IMR-90 (cell line): ENCODE data around the gene COL4A1. TPM values are rescaled to one million over a fixed set of nuclear protein-coding genes. Genes with fewer than 3 reads are reported as not detected.

Source experiments
- ATAC-seq: fragments of 200-7000 bp; cut with Tn5 transposase; 2 replicates; pipeline ENCODE4 v1.9.1; 2020; ENCODE audit warnings: low read depth, mild to moderate bottlenecking, moderate library complexity
- BruUV-seq: library from RNA; stranded (reverse); fragments of 400-500 nt; replicated peaks from 2 replicates; lab custom pipeline; 2021; lab: Mats Ljungman, UMichigan
- CTCF ChIA-PET: fragments of 300-600 bp; formaldehyde crosslinking; extraction: SDS; loops from one replicate; lab custom pipeline; 2021; ENCODE audit warnings: antibody characterized with exemption; lab: Yijun Ruan, JAX
- POLR2A ChIA-PET: fragments of 300-600 bp; sonication (Branson Sonifier 250); formaldehyde crosslinking; loops from one replicate; lab custom pipeline; 2022; ENCODE audit warnings: antibody characterized with exemption; ENCODE audit not compliant: unreplicated experiment; lab: Charles Lee
- DNase-seq: peaks from one replicate; pipeline ENCODE4 v3.0.0; 2013
- H2AFZ ChIP-seq: replicated peaks from 2 replicates; pipeline ENCODE3; 2013; ENCODE audit warnings: low read length, mild to moderate bottlenecking; ENCODE audit not compliant: poor library complexity
- H2AK5ac ChIP-seq: 2 replicates; pipeline ENCODE4 v1.6.1; 2013; ENCODE audit warnings: low read depth, low read length, inconsistent platforms
- H2AK9ac ChIP-seq: replicated peaks from 2 replicates; pipeline ENCODE3; 2013; ENCODE audit warnings: mild to moderate bottlenecking, low read depth, low read length, moderate library complexity; ENCODE audit not compliant: poor library complexity
- H2BK120ac ChIP-seq: 2 replicates; pipeline ENCODE4 v1.6.1; 2013; ENCODE audit warnings: low read depth, low read length, inconsistent platforms
- H2BK15ac ChIP-seq: 3 replicates; pipeline ENCODE4 v1.6.1; 2013; ENCODE audit warnings: low read depth, low read length, inconsistent platforms
- H2BK20ac ChIP-seq: 2 replicates; pipeline ENCODE4 v1.6.1; 2013; ENCODE audit warnings: low read depth, mild to moderate bottlenecking, inconsistent platforms, low read length, moderate library complexity
- H2BK5ac ChIP-seq: 2 replicates; pipeline ENCODE4 v1.6.1; 2013; ENCODE audit warnings: mild to moderate bottlenecking, low read depth, low read length, inconsistent platforms; ENCODE audit not compliant: poor library complexity, severe bottlenecking
- H3K14ac ChIP-seq: replicated peaks from 2 replicates; pipeline ENCODE4 v1.6.1; 2013; ENCODE audit warnings: low read depth, low read length, inconsistent platforms
- H3K18ac ChIP-seq: 2 replicates; pipeline ENCODE4 v1.6.1; 2013; ENCODE audit warnings: low read depth, low read length, control low read depth
- H3K23ac ChIP-seq: 2 replicates; pipeline ENCODE4 v1.6.1; 2013; ENCODE audit warnings: low read depth, low read length, inconsistent platforms
- H3K27ac ChIP-seq: 2 replicates; pipeline ENCODE4 v1.5.1; 2013; ENCODE audit warnings: mild to moderate bottlenecking, control low read depth, low read length; ENCODE audit not compliant: insufficient read depth
- H3K27me3 ChIP-seq: 2 replicates; pipeline ENCODE4 v1.6.1; 2013; ENCODE audit warnings: low read length; ENCODE audit not compliant: control insufficient read depth, insufficient read depth
- H3K36me3 ChIP-seq: 2 replicates; pipeline ENCODE4 v1.6.1; 2013; ENCODE audit warnings: low read length, mixed read lengths; ENCODE audit not compliant: control insufficient read depth, insufficient read depth
- H3K4ac ChIP-seq: 2 replicates; pipeline ENCODE4 v1.6.1; 2013; ENCODE audit warnings: low read depth, low read length, inconsistent platforms
- H3K4me1 ChIP-seq: 2 replicates; pipeline ENCODE4 v1.6.1; 2013; ENCODE audit warnings: low read length, mixed read lengths; ENCODE audit not compliant: control insufficient read depth, insufficient read depth
- H3K4me2 ChIP-seq: 2 replicates; pipeline ENCODE4 v1.6.1; 2013; ENCODE audit warnings: low read depth, mild to moderate bottlenecking, control low read depth, low read length, moderate library complexity
- H3K4me3 ChIP-seq: 2 replicates; pipeline ENCODE4 v1.5.1; 2013; ENCODE audit warnings: low read depth, mild to moderate bottlenecking, control low read depth, low read length, moderate library complexity; ENCODE audit not compliant: insufficient read depth
- H3K56ac ChIP-seq: 2 replicates; pipeline ENCODE4 v1.6.1; 2013; ENCODE audit warnings: low read length, inconsistent platforms; ENCODE audit not compliant: insufficient read depth; ENCODE audit errors: extremely low read depth
- H3K79me1 ChIP-seq, 2 experiments: 2 replicates each; pipeline ENCODE4 v1.6.1; 2013; ENCODE audit warnings: low read length in 2 of 2, inconsistent platforms in 1 of 2, low read depth in 1 of 2
- H3K9ac ChIP-seq: 2 replicates; pipeline ENCODE4 v1.6.1; 2013; ENCODE audit warnings: low read depth, low read length, control low read depth
- H3K9me1 ChIP-seq: 2 replicates; pipeline ENCODE4 v1.6.1; 2013; ENCODE audit warnings: low read length, inconsistent platforms; ENCODE audit not compliant: insufficient read depth
- H3K9me3 ChIP-seq: 2 replicates; pipeline ENCODE4 v1.6.1; 2013; ENCODE audit warnings: low read length; ENCODE audit not compliant: control insufficient read depth, insufficient read depth
- H4K20me1 ChIP-seq: 2 replicates; pipeline ENCODE4 v1.6.1; 2013; ENCODE audit warnings: low read length, inconsistent platforms; ENCODE audit not compliant: insufficient read depth
- H4K5ac ChIP-seq: 2 replicates; pipeline ENCODE4 v1.6.1; 2013; ENCODE audit warnings: mild to moderate bottlenecking, low read depth, low read length, control low read depth
- H4K8ac ChIP-seq, 2 experiments: 2 replicates each; pipeline ENCODE4 v1.6.1; 2013; ENCODE audit warnings: low read depth in 2 of 2, low read length in 2 of 2, control low read depth in 1 of 2, inconsistent platforms in 1 of 2
- H4K91ac ChIP-seq: 2 replicates; pipeline ENCODE4 v1.6.1; 2013; ENCODE audit warnings: low read depth, low read length, inconsistent platforms; ENCODE audit not compliant: insufficient read depth
- BHLHE40 ChIP-seq: fragments of 150-350 bp; IDR thresholded peaks from 2 replicates; pipeline ENCODE4 v1.6.1; 2016; ENCODE audit warnings: mild to moderate bottlenecking, low read depth, low read length
- MAFK ChIP-seq: IDR thresholded peaks from 2 replicates; pipeline ENCODE4 v1.6.1; 2012; ENCODE audit warnings: low read depth, low read length, improper control_type of control experiment
- MXI1 ChIP-seq: IDR thresholded peaks from 2 replicates; pipeline ENCODE4 v1.6.1; 2012; ENCODE audit warnings: low read depth, mild to moderate bottlenecking, low read length, moderate library complexity, borderline replicate concordance
- NFE2L2 ChIP-seq: fragments of 150-350 bp; IDR thresholded peaks from 2 replicates; pipeline ENCODE4 v1.6.1; 2016; ENCODE audit warnings: low read depth, mild to moderate bottlenecking, low read length
- POLR2A ChIP-seq: IDR thresholded peaks from 2 replicates; pipeline ENCODE4 v1.6.1; 2012; ENCODE audit warnings: mild to moderate bottlenecking, low read depth, low read length
- RFX5 ChIP-seq: IDR thresholded peaks from 2 replicates; pipeline ENCODE4 v1.8.0; 2012; ENCODE audit warnings: low read depth, mild to moderate bottlenecking, low read length, moderate library complexity
- WGBS, 2 experiments: methylation state at CpG; one replicate each; pipeline versions ENCODE4 v1.1.5 to v1.1.7; 2013; ENCODE audit warnings: missing lambda C conversion rate in 2 of 2; ENCODE audit not compliant: insufficient read length in 1 of 2; ENCODE audit errors: extremely low coverage in 2 of 2; 5-methylcytosine and 5-hydroxymethylcytosine counted together
- dilution Hi-C: fragments of 300-500 bp; cut with HindIII; formaldehyde crosslinking; loops from one replicate; pipeline ENCODE4 v1.14.3; 2018; ENCODE audit warnings: low sequenced_read_pairs; ENCODE audit not compliant: unreplicated experiment
- in situ Hi-C: fragments of 300-500 bp; cut with MboI; formaldehyde crosslinking; loops from 3 replicates; pipeline ENCODE4 v1.14.3; 2019; ENCODE audit warnings: low sequenced_read_pairs, inconsistent platforms, mixed read lengths
- intact Hi-C: fragments of 100-400 bp; cut with micrococcal nuclease; formaldehyde crosslinking; loops from 2 replicates; pipeline ENCODE4 v1.10.0; 2022
- polyA plus RNA-seq, 3 experiments: library from polyadenylated mRNA; depleted of rRNA; stranded (reverse); fragments of >200 nt; gene quantifications; 2 replicates each; pipeline ENCODE4 v1.2.3, GENCODE V29; 2012; ENCODE audit warnings: low replicate concordance in 1 of 3
- total RNA-seq: library from RNA; depleted of rRNA; stranded (reverse); fragments of >200 nt; gene quantifications from 2 replicates; pipeline ENCODE4 v1.2.3, GENCODE V29; 2012
- TF ChIP-seq, protein P1 (sequence below): conservative IDR thresholded peaks from 2 replicates; pipeline ENCODE4 v1.5.1; 2012; ENCODE audit warnings: mild to moderate bottlenecking, low read depth, low read length, improper control_type of control experiment

The COL4A1 gene
- total and polyA plus RNA-seq, 2 of the 4 experiments (the other 2 are of a cell fraction): 230 to 337 TPM

DNA sequence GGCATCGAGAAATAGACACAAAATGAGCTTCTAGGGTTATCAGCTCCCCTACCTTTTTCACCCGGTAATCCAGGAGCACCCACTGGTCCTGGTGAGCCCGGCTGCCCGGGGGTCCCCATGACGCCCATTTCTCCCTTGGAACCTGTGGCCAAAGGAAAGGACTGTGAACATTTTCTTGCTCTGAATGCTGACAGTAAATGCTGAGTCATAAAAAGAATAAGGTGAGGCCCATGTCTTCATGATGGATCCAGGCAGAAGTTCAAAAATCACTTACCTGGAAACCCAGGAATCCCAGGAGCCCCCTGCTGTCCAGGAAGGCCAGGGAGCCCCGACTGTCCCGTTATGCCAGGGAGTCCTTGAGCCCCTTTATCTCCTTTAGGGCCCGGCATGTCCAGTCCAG is 129.2 kb downstream of the COL4A1 start:
- H3K23ac ChIP-seq: no peak overlapping the region
- no peak overlapping the region for H3K4me2 ChIP-seq
- WGBS, 2 experiments: 97% methylated on average over 5 of the region's 8 CpGs; no CpG with 5 or more reads in 1 of the 2 experiments
- H3K4me3 ChIP-seq: no peak overlapping the region
- H2AK5ac ChIP-seq: no peak overlapping the region
- TF ChIP-seq MAFK (no peak; the same call in 1 of the 2 replicates), POLR2A (no peak), NFE2L2 (peak; percentile 73), RFX5 (no peak), BHLHE40 (no peak), MXI1 (no peak)
- TF ChIP-seq, protein P1, sequence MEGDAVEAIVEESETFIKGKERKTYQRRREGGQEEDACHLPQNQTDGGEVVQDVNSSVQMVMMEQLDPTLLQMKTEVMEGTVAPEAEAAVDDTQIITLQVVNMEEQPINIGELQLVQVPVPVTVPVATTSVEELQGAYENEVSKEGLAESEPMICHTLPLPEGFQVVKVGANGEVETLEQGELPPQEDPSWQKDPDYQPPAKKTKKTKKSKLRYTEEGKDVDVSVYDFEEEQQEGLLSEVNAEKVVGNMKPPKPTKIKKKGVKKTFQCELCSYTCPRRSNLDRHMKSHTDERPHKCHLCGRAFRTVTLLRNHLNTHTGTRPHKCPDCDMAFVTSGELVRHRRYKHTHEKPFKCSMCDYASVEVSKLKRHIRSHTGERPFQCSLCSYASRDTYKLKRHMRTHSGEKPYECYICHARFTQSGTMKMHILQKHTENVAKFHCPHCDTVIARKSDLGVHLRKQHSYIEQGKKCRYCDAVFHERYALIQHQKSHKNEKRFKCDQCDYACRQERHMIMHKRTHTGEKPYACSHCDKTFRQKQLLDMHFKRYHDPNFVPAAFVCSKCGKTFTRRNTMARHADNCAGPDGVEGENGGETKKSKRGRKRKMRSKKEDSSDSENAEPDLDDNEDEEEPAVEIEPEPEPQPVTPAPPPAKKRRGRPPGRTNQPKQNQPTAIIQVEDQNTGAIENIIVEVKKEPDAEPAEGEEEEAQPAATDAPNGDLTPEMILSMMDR: no peak
- H4K20me1 ChIP-seq: peaks cover 13% of the 10 kb centered on the region; the same call in 1 of the 2 replicates
- peaks cover 6 to 65% of the 10 kb centered on the region in 2 experiments; a peak in 3 of 4 replicates for H3K79me1 ChIP-seq
- H3K4me1 ChIP-seq: no peaks in the 10 kb centered on the region
- H3K9me3 ChIP-seq: no peaks in the 10 kb centered on the region
- peaks cover 23% of the 10 kb centered on the region for H3K9me1 ChIP-seq
- H2AFZ ChIP-seq: no peak overlapping the region
- H3K27me3 ChIP-seq: no peaks in the 10 kb centered on the region
- no peak overlapping the region for H2AK9ac ChIP-seq
- no peak overlapping the region for H3K56ac ChIP-seq
- in situ Hi-C loops (no loop called here), dilution Hi-C loops (no loop called here), intact Hi-C loops (no loop called here)
- BruUV-seq: no TSS peak
- ChIA-PET CTCF (no interaction called here), POLR2A (no interaction called here)
- H2BK5ac ChIP-seq: peak overlapping the region; percentile 24
- H3K36me3 ChIP-seq: peaks cover 93% of the 10 kb centered on the region
- no peak overlapping the region for H2BK15ac ChIP-seq
- no peak overlapping the region for H3K27ac ChIP-seq
- H3K18ac ChIP-seq: no peak overlapping the region
- H2BK20ac ChIP-seq: no peak overlapping the region
- no peak overlapping the region for H2BK120ac ChIP-seq
- no peak overlapping the region for H3K9ac ChIP-seq
- H3K4ac ChIP-seq: no peak overlapping the region
- no peak for ATAC-seq
- no peak overlapping the region for H3K14ac ChIP-seq
- no peak overlapping the region for H4K8ac ChIP-seq
- no peak overlapping the region for H4K91ac ChIP-seq
- H4K5ac ChIP-seq: no peak overlapping the region
- no peak for DNase-seq
